DND-41 (cell line): ENCODE data around the gene DLG2.

Source experiments
- ATAC-seq: fragments of 200-7000 bp; cut with Tn5 transposase; 3 replicates; pipeline ENCODE4 v1.9.1; 2021; ENCODE audit warnings: low read depth; ENCODE audit not compliant: insufficient read depth
- DNase-seq: peaks from one replicate; pipeline ENCODE4 v3.0.0-alpha.2; 2020
- H2AFZ ChIP-seq: 2 replicates; pipeline ENCODE4 v1.6.0; 2012; ENCODE audit warnings: low read depth, low read length
- H3K27ac ChIP-seq: 2 replicates; pipeline ENCODE4 v1.5.1; 2012; ENCODE audit warnings: low read length, inconsistent platforms
- H3K27me3 ChIP-seq: fragments of 200-600 bp; sonication (generic); 2 replicates; pipeline ENCODE4 v1.6.0; 2012; ENCODE audit warnings: low read length, mild to moderate bottlenecking, inconsistent platforms; ENCODE audit not compliant: insufficient read depth, poor library complexity
- H3K36me3 ChIP-seq: 2 replicates; pipeline ENCODE4 v1.5.1; 2012; ENCODE audit warnings: low read length, inconsistent platforms; ENCODE audit not compliant: insufficient read depth
- H3K4me1 ChIP-seq: 2 replicates; pipeline ENCODE4 v1.5.1; 2012; ENCODE audit warnings: mild to moderate bottlenecking, low read length; ENCODE audit not compliant: insufficient read depth
- H3K4me2 ChIP-seq: 2 replicates; pipeline ENCODE4 v1.6.0; 2012; ENCODE audit warnings: mild to moderate bottlenecking, moderate library complexity, low read length, inconsistent platforms; ENCODE audit not compliant: insufficient read depth
- H3K4me3 ChIP-seq, 2 experiments: fragments of 200-600 bp in 1 of 2; shearing (Covaris generic) in 1 of 2; 2 replicates each; pipeline ENCODE4 v1.5.1; 2012 to 2016; ENCODE audit warnings: inconsistent platforms in 2 of 2, low read length in 2 of 2, mild to moderate bottlenecking in 2 of 2, low read depth in 1 of 2, moderate library complexity in 1 of 2
- H3K79me2 ChIP-seq: 2 replicates; pipeline ENCODE4 v1.6.0; 2012; ENCODE audit warnings: low read length, inconsistent platforms; ENCODE audit not compliant: insufficient read depth
- H3K9ac ChIP-seq: 2 replicates; pipeline ENCODE4 v1.6.0; 2012; ENCODE audit warnings: low read depth, mild to moderate bottlenecking, inconsistent platforms, low read length, moderate library complexity
- H3K9me3 ChIP-seq: 2 replicates; pipeline ENCODE4 v1.5.1; 2012; ENCODE audit warnings: low read length, moderate library complexity, mild to moderate bottlenecking, inconsistent platforms; ENCODE audit not compliant: insufficient read depth, severe bottlenecking
- H4K20me1 ChIP-seq: 2 replicates; pipeline ENCODE4 v1.6.0; 2012; ENCODE audit warnings: low read length; ENCODE audit not compliant: insufficient read depth
- EZH2 ChIP-seq: IDR thresholded peaks from 3 replicates; pipeline ENCODE4 v1.6.1; 2012; ENCODE audit warnings: borderline replicate concordance, low read depth, mild to moderate bottlenecking, moderate library complexity, low read length, inconsistent platforms; ENCODE audit not compliant: severe bottlenecking
- TF ChIP-seq, protein P1 (sequence below): IDR thresholded peaks from 2 replicates; pipeline ENCODE4 v1.5.1; 2012; ENCODE audit warnings: borderline replicate concordance, low read length, moderate library complexity, mild to moderate bottlenecking; ENCODE audit not compliant: poor library complexity, severe bottlenecking; ENCODE audit errors: extremely low read depth

DLG2 gene

DNA sequence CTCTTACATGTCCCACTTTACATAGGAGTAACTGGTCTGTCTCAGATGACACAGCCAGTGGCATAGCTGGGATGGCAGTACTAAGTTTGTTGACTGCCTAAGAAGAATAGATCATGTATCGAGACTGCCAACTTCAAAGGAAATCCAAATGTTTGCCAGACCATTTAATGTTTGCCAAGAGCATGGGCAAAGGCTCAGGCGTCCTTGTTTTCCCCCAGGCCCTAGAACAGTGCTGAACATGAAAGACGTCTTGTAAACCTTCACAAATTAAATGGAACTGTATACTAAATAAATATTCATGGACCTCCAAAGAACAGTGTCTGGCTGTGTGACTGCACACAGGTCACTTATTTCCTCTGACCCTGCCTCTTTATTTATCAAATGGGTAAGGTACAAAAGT, 2106.3 kb downstream of the DLG2 start:
- Histone ChIP-seq H3K4me1 (no peaks in the 10 kb centered on the region), H3K9ac (no peak overlapping the region), H3K4me3 (no peak overlapping the region), H3K4me2 (no peak overlapping the region), H3K27me3 (no peaks in the 10 kb centered on the region), H4K20me1 (no peaks in the 10 kb centered on the region), H3K9me3 (no peaks in the 10 kb centered on the region), H3K79me2 (no peaks in the 10 kb centered on the region), H3K36me3 (no peaks in the 10 kb centered on the region), H2AFZ (no peak overlapping the region), H3K27ac (no peak overlapping the region)
- DNase-seq (no peak), ATAC-seq (no peak)
- TF ChIP-seq, protein P1, sequence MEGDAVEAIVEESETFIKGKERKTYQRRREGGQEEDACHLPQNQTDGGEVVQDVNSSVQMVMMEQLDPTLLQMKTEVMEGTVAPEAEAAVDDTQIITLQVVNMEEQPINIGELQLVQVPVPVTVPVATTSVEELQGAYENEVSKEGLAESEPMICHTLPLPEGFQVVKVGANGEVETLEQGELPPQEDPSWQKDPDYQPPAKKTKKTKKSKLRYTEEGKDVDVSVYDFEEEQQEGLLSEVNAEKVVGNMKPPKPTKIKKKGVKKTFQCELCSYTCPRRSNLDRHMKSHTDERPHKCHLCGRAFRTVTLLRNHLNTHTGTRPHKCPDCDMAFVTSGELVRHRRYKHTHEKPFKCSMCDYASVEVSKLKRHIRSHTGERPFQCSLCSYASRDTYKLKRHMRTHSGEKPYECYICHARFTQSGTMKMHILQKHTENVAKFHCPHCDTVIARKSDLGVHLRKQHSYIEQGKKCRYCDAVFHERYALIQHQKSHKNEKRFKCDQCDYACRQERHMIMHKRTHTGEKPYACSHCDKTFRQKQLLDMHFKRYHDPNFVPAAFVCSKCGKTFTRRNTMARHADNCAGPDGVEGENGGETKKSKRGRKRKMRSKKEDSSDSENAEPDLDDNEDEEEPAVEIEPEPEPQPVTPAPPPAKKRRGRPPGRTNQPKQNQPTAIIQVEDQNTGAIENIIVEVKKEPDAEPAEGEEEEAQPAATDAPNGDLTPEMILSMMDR = no peak
- TF ChIP-seq EZH2 = no peak

DNA sequence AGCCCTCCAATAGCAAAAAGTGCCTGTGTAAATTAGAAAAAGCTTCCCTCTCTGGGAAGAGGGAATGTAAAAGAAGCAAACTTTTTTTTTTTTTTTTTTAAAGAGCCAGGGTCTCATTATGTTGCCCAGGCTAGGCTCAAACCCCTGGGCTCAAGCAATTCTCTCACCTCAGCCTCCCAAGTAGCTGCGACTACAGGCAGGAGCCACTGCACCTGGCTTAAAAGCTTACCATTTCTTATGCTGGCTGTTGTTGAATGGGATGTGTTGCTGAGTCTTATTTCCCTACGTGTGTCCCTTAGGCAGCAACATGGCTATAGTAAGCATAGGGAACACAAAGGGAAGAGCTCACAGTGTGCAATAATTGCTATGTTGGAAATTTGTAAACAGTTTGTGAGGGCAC, 2115.5 kb downstream of the DLG2 start:
- no peaks in the 10 kb centered on the region for H3K79me2 ChIP-seq

DNA sequence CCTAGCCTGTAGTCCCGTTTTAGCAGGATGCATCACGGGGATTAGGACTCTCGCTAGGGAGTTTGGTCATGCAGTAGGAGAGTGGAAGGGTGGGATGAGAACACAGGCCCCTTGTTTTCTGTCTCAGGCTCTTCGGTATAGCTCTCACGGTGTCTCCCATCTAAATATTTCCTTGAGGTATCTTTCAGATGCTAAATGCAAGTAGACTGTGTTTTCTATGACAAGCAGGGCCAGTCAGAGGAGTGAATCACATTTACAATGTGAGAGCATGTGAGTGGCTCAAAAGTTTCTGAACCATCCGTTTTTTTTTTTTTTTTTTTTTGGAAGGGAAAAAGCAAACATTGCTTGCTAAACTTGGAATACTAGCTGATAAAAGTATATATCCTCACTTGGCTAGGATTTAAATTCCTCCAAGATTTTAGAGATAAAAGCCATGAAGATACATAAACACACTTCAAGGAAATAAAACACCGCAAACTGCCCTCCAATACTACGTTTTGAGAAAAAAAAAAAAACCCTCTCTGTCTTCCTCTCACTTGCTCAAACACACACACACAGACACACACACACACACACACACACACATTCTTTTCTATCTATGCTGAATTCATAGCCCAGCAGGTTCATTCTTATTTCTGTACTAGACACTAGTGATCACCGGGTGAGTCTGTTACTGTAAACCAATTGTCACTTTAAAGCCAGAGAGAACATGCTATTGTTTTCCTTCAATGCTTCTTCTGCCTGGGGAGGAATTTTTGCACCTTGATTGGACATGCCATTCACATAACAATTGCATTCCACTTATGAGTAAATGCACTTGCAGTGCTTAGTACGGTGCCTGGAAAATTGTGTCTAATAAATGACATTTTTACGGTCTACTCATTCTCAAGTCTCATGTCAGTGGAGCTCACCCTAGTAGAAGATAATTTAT, 2116.3 kb downstream of the DLG2 start:
- TF ChIP-seq EZH2 = no peak
- TF ChIP-seq, protein P1 = no peak
- Histone ChIP-seq H4K20me1 (no peaks in the 10 kb centered on the region), H3K79me2 (no peaks in the 10 kb centered on the region), H3K36me3 (no peaks in the 10 kb centered on the region), H3K27me3 (no peaks in the 10 kb centered on the region), H3K27ac (no peak overlapping the region), H3K9me3 (no peaks in the 10 kb centered on the region), H3K4me1 (no peaks in the 10 kb centered on the region), H2AFZ (no peak overlapping the region), H3K4me3 (no peak overlapping the region), H3K9ac (no peak overlapping the region), H3K4me2 (no peak overlapping the region)
- DNase-seq (no peak), ATAC-seq (no peak)

More for the DNA sequence above, 2115.5 kb downstream of the DLG2 start:
- Histone ChIP-seq H3K4me1 (no peaks in the 10 kb centered on the region), H3K9ac (no peak overlapping the region), H3K4me3 (no peak overlapping the region), H3K36me3 (no peaks in the 10 kb centered on the region), H3K9me3 (no peaks in the 10 kb centered on the region), H2AFZ (no peak overlapping the region), H4K20me1 (no peaks in the 10 kb centered on the region), H3K27me3 (no peaks in the 10 kb centered on the region), H3K27ac (no peak overlapping the region), H3K4me2 (no peak overlapping the region)
- TF ChIP-seq, protein P1 = no peak
- no peak for TF ChIP-seq EZH2
- no peak for DNase-seq
- ATAC-seq = no peak

DNA sequence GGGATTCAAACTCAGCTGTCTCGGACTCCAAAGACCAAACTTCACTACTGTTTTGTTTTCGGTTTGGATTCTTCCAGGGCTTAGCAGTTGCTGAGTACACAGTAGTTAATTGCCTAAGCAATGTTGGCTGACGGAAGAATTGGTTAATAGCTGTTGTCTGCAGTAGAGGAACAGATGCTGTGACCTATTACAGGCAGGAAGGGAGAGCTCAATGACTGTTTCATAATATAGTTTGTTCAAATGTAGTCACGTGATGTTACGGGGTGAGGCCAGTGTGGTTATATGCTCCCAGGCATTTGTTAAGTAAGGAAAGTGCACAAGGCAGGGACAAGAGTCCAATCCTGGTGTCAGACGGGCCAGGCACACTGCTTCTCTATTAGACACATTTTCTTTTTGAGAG, 2118.3 kb downstream of the DLG2 start:
- no peak overlapping the region for H3K4me2 ChIP-seq
- ATAC-seq (no peak), DNase-seq (no peak)
- no peaks in the 10 kb centered on the region for H3K79me2 ChIP-seq
- TF ChIP-seq, protein P1 = no peak
- TF ChIP-seq EZH2 = no peak
- no peaks in the 10 kb centered on the region for H3K4me1 ChIP-seq
- H3K9ac ChIP-seq = no peak overlapping the region
- H3K27ac ChIP-seq = no peak overlapping the region
- no peaks in the 10 kb centered on the region for H3K27me3 ChIP-seq
- no peak overlapping the region for H2AFZ ChIP-seq
- no peaks in the 10 kb centered on the region for H4K20me1 ChIP-seq
- no peaks in the 10 kb centered on the region for H3K36me3 ChIP-seq
- H3K4me3 ChIP-seq = no peak overlapping the region
- no peaks in the 10 kb centered on the region for H3K9me3 ChIP-seq
